Left ventricle myocardium inferior (tissue), 1 donor: ENCODE measurements around the gene ESYT1. TPM values are rescaled to one million over a fixed set of nuclear protein-coding genes. Genes with fewer than 3 reads are reported as not detected.

ENCODE experiments used
- DNase-seq: peaks from one replicate; pipeline ENCODE4 v3.0.0-alpha.2; 2020
- H3K27ac ChIP-seq: fragments of 200-600 bp; replicated peaks from 2 replicates; pipeline ENCODE4 v1.8.0; 2021
- H3K27me3 ChIP-seq: fragments of 200-600 bp; 2 replicates; pipeline ENCODE4 v1.8.0; 2021; ENCODE audit warnings: low read depth
- H3K36me3 ChIP-seq: fragments of 200-600 bp; 2 replicates; pipeline ENCODE4 v1.8.0; 2021
- H3K4me1 ChIP-seq: fragments of 200-600 bp; 2 replicates; pipeline ENCODE4 v1.8.0; 2021
- H3K4me3 ChIP-seq: fragments of 200-600 bp; 2 replicates; pipeline ENCODE4 v1.8.0; 2021; ENCODE audit warnings: mild to moderate bottlenecking, moderate library complexity
- H3K9me3 ChIP-seq: fragments of 200-600 bp; replicated peaks from 2 replicates; pipeline ENCODE4 v1.8.0; 2021
- intact Hi-C: fragments of 100-400 bp; cut with micrococcal nuclease; formaldehyde crosslinking; loops from one replicate; pipeline ENCODE4 v1.11.0; 2022
- total RNA-seq: library from RNA; stranded (reverse); fragmentation: NEBNext Ultra II Directional; extraction: Animal tissue kit (Norgen Biotek cat#: 25700); gene quantifications from one replicate; pipeline ENCODE4 v1.2.1, GENCODE V29; 2021
- TF ChIP-seq, protein P1 (sequence below): fragments of 200-600 bp; IDR thresholded peaks from 2 replicates; pipeline ENCODE4 v1.8.0; 2021; ENCODE audit warnings: antibody characterized with exemption, mild to moderate bottlenecking, borderline replicate concordance
- donor health status: DM: no; HTN: yes; CAD: no; lungs with severe emphysema.

Gene ESYT1
- total RNA-seq, 1 donor from 2014 or later: 23.2 TPM

DNA sequence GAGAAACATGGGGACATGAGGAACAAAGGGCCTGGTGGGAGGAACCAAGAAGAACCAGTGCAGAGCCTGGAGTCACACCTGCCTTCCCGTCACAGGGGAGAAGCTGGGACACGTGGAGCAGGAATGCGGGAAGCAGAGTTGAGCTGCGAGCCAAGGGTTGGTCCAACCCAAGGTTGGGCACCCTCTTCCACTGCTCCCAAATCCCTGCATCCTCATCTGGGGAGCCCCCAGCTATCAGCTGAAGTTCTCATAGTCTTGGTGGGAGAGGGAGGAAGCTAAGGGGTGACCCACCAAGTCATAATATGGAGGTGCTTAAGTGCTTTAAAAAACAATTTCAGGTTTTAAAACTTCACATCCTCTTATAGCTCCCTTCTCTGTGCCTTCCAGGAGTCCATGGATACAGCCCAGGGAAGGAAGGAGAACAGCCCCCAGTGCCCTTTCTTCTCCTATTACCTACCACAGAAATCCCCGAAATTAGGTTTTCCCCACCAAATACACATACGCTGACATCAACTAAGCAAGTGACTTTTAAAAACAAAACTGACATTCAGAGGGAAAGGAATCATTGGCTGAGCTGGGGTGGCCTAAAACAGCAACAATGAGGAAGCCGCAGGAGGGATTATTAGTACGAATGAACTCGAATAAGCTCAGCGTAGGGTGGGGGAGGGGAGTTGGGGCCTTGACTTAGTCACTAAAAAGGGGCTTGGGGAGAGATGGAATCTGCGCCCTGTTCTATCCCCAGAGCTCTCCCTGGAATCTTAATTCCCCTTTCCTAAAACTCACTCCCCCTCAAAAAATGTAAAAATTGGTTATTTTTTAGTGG, 34.6 kb downstream of the ESYT1 start:
- no peak for DNase-seq
- intact Hi-C loops: no loop called here
- TF ChIP-seq, protein P1, sequence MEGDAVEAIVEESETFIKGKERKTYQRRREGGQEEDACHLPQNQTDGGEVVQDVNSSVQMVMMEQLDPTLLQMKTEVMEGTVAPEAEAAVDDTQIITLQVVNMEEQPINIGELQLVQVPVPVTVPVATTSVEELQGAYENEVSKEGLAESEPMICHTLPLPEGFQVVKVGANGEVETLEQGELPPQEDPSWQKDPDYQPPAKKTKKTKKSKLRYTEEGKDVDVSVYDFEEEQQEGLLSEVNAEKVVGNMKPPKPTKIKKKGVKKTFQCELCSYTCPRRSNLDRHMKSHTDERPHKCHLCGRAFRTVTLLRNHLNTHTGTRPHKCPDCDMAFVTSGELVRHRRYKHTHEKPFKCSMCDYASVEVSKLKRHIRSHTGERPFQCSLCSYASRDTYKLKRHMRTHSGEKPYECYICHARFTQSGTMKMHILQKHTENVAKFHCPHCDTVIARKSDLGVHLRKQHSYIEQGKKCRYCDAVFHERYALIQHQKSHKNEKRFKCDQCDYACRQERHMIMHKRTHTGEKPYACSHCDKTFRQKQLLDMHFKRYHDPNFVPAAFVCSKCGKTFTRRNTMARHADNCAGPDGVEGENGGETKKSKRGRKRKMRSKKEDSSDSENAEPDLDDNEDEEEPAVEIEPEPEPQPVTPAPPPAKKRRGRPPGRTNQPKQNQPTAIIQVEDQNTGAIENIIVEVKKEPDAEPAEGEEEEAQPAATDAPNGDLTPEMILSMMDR: no peak
- Histone ChIP-seq H3K27me3 (no peaks in the 10 kb centered on the region), H3K4me1 (peaks cover 50% of the 10 kb centered on the region), H3K27ac (peak overlapping the region; percentile 96), H3K4me3 (no peak overlapping the region), H3K9me3 (no peaks in the 10 kb centered on the region), H3K36me3 (peaks cover 84% of the 10 kb centered on the region)

DNA sequence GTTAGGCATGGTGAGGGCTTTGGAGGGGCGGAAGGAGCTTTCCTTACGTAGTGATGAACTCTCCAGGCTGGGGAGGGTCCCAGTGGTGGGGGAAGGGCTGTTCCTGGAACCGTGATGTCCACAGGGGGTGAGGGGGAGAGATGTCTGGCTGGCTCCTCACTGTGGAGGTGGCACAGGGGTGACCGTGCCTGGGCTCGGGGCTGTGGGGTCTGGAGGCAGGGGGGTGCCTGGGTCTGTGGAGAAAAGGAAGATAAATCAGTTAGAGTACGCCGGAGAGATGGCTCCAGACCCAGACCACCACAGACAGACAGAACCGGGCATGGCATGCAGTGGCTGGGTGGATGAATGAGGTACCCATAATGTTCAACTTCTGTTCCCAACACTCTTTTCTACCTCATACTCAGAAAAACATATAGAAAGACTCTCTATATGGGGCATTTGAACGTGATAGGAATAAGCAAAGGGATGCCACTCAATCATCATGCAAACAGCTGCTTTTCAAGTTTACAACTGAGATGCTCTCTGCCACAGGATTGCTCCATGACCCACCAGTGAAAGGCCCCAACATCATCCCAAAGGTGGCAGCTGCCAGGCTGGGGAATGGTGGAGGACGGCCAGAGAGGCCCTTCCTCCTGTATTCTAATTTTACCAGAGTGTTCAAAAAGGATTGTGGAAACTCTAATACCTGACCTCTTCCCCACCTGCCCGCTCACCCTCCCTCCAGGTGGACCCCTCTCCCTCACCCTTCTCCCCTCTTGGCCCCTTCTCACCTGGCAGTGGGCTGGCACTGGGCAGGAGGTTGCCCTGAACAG, 35.7 kb downstream of the ESYT1 start:
- H3K27ac ChIP-seq: peak overlapping the region; percentile 96

DNA sequence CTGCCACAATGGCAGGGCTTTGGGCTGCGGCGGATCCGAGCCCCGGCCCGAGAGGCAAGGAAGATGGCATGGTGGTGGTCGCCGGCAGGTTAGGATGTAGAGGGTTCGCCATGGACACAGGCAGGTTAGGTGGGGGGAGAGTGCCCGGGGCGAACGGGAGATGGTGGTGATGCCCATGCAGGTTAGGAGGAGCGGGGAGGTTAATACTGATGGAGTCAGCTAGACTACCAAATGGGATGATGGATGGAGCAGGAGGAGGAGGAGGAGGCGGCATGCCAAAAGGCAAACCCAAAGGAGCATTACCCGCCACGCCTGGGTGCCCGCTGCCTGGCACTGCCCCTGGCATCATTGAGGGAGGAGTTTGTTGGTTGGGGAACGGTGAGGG, 36.3 kb downstream of the ESYT1 start:
- no peaks in the 10 kb centered on the region for H3K27me3 ChIP-seq
- H3K27ac ChIP-seq: no peak overlapping the region
- H3K4me1 ChIP-seq: peaks cover 42% of the 10 kb centered on the region
- TF ChIP-seq, protein P1: no peak
- H3K9me3 ChIP-seq: no peaks in the 10 kb centered on the region
- peaks cover 98% of the 10 kb centered on the region for H3K36me3 ChIP-seq
- intact Hi-C loops: no loop called here
- no peak overlapping the region for H3K4me3 ChIP-seq
- no peak for DNase-seq

More for the DNA sequence above, 35.7 kb downstream of the ESYT1 start:
- Histone ChIP-seq H3K27me3 (no peaks in the 10 kb centered on the region), H3K9me3 (no peaks in the 10 kb centered on the region), H3K4me1 (peaks cover 46% of the 10 kb centered on the region), H3K4me3 (no peak overlapping the region), H3K36me3 (peaks cover 93% of the 10 kb centered on the region)
- DNase-seq: no peak
- intact Hi-C loops: no loop called here
- TF ChIP-seq, protein P1: no peak

DNA sequence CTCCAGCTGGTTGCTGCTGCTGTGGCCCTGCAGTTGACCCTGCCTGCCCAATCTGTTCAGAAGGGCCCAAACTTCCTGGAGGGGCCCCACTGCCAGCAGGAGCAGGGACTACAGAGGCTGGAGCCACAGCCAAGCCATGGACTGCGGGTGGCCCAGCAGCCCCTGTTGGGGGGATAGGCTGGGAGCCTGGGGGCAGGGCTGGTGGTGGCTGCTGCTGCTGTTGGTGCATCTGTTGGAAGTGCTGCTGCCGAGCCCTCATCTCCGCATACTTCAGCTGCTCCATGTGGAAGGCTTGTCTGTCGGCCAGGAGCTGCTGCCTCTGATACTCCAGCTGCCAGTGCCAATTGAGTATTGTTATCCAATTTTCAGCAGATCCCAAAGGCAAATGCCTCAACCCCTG, 37.3 kb downstream of the ESYT1 start:
- TF ChIP-seq, protein P1: no peak
- H3K27me3 ChIP-seq: no peaks in the 10 kb centered on the region
- peak overlapping the region; percentile 0 for H3K27ac ChIP-seq
- H3K4me1 ChIP-seq: peaks cover 32% of the 10 kb centered on the region
- peaks cover 98% of the 10 kb centered on the region for H3K36me3 ChIP-seq
- no peaks in the 10 kb centered on the region for H3K9me3 ChIP-seq
- no peak overlapping the region for H3K4me3 ChIP-seq
- intact Hi-C loops: no loop called here
- DNase-seq: no peak

DNA sequence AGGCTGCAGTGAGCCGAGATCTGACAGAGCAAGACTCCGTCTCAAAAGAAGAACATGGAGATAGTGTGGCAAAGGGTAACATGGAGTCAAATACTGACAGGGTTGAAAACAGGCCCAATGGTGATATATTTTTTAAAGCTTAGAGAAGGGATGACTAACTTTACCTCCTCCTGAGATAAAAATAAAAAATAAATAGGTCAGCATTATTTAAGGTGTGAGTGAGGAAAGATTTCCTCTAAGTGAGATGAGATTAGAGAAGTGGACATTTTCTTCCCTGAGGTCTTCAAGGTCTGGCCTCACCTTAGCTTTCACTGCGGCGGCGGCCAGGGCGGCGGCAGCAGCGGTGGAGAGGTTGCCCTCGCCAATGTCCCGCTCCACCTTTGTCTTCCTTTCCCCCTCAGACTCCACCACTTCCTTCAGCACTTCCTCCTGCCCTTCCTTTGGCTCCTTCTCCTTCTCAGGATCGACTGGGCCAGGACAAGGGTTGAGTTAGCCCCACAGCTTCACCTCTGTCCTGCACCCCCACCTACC, 41.2 kb downstream of the ESYT1 start:
- no peaks in the 10 kb centered on the region for H3K9me3 ChIP-seq
- no peak overlapping the region for H3K4me3 ChIP-seq
- peaks cover 98% of the 10 kb centered on the region for H3K36me3 ChIP-seq
- no peak overlapping the region for H3K27ac ChIP-seq
- H3K4me1 ChIP-seq: peaks cover 10% of the 10 kb centered on the region
- no peak for DNase-seq
- intact Hi-C loops: no loop called here
- TF ChIP-seq, protein P1: no peak
- no peaks in the 10 kb centered on the region for H3K27me3 ChIP-seq
